HG03064 (cell line): ENCODE data around the gene AGRP.

Source experiments
- ATAC-seq: cut with Tn5 transposase; IDR thresholded peaks from one replicate; pipeline ENCODE4 v1.9.1; 2021; ENCODE audit warnings: low read depth; ENCODE audit not compliant: unreplicated experiment

Gene AGRP

DNA sequence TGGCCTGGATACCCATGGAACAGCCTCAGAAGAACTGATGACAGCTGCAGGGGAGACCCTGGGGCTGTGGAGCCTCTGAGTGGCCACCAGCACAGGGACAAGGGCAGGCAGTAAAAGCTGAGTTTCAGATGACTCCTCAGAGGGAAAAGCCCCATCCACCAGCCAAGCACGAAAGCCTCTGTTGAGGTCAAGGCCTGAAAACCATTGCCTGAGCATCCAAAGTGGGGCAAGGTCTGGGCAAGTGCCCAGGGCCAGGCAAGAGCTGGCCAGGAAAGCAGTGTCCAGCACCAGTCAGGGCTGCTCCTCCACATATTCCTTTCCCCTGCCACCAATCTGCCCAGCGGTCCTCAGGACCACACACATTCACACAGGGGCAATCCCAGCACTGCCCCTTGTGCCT is 18.8 kb downstream of the AGRP start:
- ATAC-seq, result no peak

DNA sequence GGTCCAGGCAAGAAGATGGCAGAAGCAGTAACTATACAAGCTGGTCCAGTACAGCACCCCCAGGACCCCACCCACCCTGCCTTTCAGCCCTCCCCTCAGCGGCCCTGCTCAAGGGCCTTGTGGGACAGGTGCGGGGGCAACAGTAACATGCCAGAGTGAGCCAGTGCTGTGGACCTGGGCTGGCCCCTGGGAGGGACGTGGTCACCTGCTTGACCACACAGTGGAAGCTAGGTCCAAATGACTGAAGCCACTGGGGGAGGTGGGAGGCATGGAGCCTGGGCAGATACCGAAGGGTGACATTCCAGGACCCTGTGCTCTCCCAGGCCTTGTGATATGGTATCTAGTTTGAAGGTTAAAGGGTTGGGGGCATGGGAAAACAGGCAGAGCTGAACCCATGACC is 19.7 kb downstream of the AGRP start:
- ATAC-seq, result no peak

GRCh38 chr16:67463059-67463458 is 20.3 kb downstream of the AGRP start:
- ATAC-seq, result no peak

- ATAC-seq, result no peak
Observed at GRCh38 chr16:67462279-67462655, 21.1 kb downstream of the AGRP start.

- ATAC-seq, result no peak
Observed at GRCh38 chr16:67461600-67462278, 21.6 kb downstream of the AGRP start.

GRCh38 chr16:67460961-67461360 is 22.4 kb downstream of the AGRP start:
- no peak for ATAC-seq

GRCh38 chr16:67460168-67460567 is 23.2 kb downstream of the AGRP start:
- ATAC-seq, result no peak

GRCh38 chr16:67459861-67460150 is 23.5 kb downstream of the AGRP start:
- ATAC-seq, result no peak

GRCh38 chr16:67459066-67459860 is 24.1 kb downstream of the AGRP start:
- no peak for ATAC-seq

- no peak for ATAC-seq
Observed at GRCh38 chr16:67458121-67458641, 25.2 kb downstream of the AGRP start.

GRCh38 chr16:67457611-67458010 is 25.7 kb downstream of the AGRP start:
- ATAC-seq, result no peak

DNA sequence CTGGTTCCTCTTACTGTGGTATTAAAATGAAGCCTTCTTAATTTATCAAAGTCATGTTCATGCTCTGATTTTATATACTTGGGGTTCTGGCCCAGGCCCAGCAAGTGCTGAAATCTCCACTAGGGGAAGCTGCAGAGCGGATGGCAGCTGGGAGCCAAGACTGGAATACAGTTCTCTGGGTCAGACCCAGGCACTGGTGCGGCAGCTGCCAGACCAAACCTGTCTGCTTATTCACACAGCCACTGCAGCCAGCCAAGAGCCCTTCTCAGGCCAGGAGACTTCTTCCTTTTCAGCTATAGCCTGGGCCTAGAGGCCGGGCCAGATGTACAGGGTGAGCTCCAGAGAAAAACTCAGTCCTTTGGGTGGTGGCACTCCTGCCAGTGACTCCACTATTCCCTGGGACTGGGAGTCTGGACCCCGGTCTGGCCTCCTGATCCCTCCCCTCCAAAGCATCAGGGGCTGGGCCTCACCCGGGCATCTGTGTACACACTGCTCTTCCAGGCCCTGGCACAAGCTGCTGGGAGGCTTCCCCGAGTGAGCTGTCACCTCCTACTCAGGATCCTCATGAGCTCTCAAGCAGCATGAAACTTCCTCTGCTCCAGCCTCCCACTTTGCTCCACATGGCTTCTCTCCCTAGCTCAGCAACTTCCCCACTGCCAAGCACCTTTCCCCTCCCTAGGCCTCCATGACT is 26.8 kb downstream of the AGRP start:
- ATAC-seq, result no peak

DNA sequence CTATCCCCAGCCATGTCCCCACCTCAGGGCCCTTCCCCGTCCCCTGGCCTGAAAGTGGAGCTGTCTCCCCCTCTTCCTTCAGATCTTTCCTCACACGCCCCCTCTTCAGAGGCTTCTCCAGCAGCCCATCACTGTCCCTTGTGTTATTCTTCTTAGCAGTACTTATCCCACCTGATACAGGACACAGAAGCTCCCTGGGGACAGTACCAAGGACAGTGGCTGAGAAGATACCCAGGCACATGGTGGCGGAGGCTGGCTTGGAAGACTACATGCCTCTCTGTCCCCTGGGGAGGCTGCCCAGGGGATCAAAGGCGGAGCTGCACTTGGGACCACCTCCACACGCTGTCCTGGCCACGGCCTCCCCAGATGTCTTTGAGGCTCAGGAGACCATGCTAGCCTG is 28.5 kb downstream of the AGRP start:
- no peak for ATAC-seq

DNA sequence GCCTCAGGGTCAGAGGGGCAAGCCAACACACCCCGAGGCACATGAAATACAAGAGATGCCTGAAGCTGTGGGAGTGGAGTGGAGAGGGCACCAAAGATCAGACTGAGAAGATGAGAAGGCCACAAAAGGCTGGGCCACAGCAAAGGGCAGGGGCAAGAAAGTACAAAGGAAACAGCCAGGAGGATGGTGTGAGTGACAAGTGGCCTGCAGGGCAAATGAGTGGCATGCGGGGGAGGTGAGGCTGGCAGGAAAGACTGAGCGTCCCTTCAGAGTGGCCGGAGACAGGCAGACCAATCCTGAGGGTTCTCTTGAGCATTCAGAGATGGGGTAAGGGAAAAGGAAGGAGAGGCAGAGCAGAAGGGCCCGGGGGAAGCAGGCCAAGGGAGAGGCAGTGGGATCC is 29.2 kb downstream of the AGRP start:
- no peak for ATAC-seq

DNA sequence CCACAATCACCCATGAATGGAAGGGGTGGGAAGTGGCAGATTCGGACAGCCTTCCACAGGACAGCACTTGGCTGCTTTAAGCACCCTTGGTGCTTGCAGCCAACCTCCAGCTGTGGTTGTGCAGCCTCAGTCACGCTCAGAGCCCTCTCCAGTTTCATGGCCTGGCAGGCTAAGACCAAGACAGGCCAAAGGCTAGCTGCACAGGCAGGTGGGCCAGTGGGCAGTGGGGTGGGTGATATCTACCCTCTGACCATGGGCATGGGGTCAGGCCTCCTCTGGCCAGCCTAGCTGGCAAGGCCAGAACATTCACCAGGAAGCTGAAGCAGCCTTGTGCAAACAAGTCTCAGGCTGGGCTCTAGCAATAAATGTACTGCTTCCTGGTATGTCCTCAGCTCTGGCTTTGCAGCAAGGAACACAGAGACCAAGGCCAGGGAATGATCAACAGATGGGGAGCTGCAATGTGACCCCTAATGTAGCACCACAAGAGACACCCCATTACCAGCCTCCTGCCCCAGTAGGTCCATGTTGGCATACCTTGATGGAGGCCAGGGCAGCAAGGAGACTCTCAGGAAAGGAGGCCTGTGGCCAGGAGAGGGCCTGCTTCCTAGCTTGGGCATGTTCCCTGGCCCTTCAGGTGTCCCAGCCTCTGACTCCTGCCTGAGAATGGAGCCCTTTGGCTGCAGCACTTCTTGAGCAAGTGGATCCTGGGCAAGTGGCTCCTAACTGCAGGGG is 31.5 kb downstream of the AGRP start:
- no peak for ATAC-seq

- ATAC-seq, result no peak
Observed at GRCh38 chr16:67451061-67451703, 32.2 kb downstream of the AGRP start.

DNA sequence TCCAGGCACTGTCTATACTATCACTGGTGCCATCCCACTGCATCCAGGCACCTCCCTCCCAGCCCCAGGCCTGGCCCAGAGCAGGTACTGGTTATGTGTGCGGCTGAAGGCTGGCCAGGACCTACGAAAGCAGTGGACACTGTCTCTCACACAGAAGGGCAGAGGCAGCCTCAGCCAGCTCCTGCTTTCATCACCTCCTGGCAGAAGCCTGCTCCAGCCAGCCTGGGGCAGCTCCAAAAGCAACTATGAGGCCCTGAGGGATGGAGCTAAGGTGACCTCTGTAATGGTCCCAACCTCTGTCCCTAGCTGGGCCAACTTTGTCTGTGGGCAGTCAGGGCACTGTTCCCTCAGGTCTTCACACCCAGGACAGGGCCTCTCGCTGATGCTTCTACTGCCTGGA is 33.6 kb downstream of the AGRP start:
- ATAC-seq, result no peak

DNA sequence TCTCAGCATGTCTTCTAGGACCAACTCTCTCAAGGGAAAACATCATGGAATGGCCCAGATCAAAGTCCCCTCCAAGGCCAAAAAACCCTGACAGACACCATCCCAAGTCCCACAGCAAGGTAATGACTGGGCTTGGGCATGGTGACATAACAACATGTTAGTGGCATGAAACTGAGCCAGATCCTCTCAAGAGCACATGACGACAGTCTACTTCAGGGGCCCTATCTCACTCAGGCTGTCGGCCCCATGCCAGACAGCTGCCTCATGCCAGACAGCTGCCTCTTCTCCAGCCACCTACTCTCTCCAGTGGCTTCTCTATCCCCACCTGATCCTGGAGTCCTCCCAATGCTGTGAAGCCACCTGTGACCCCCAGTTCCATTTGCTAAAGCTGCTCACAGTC is 34.0 kb downstream of the AGRP start:
- ATAC-seq, result no peak

- ATAC-seq, result no peak
Observed at GRCh38 chr16:67448580-67448979, 34.8 kb downstream of the AGRP start.

DNA sequence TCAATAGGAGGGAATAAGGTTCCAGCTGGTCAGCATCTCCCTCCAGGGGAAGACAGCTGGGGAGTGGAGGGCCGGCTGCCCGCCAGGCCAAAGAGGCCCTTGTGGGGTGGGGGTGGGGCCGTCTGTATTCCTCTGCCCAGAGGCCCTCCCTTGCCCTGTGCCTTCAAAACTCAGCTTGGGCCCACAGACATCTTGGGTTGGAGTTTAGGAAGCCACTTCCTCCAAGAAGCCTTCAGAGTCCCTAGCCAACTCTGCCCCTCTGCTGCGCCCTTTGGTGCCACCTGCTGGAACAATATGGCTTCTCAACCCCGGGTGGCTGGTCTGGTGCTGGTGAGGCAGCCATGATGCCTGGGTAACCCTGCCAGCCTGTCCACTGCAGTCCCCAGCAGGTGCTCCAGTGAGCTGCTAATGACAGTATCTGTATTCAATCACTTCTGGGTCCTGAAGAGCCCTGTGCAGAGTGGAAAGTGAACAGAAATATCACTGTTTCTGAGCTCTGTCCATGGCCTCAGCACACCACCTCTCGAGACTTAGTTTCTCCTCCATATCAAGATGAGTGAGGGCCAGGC is 35.8 kb downstream of the AGRP start:
- no peak for ATAC-seq
